Measurements from ENCODE around the gene LHFPL6.

Gene LHFPL6

DNA sequence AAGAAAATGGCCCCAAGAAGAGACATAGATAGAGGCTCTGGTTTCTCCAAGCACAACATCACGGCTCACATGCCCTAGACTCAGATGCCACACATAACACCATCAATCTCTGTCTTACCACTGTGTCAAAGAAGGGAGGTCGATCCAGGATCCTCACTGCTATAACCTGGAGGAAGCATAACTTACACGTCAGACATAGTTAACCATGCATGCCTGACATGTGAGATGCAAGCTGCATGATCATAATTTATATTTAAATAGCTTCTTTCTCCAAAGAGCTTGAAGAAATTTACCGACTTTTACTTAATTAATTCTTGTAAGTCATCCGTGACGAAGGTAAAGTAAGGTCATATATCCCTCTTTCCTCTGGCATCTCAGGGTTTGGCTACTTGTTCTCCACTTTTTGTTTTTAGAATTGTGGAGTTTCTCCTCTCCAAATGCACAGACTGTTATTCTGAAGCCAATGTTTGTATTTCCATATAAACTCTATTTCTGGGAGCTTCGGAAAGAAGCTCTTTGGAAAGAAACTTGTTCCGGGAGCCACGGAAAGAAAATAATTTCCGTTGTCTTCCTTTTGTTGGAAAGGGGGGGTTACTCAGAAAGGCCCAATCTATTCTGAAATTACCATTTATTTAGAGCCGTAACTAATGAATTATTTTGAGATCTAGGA lies 205.6 kb downstream of the LHFPL6 start:
- Mint-ChIP-seq H3K27ac (no peak overlapping the region), H3K4me3 (no peak overlapping the region), H3K4me1 (no peaks in the 10 kb centered on the region), H3K9me3 (no peaks in the 10 kb centered on the region), H3K27me3 (peaks cover 7% of the 10 kb centered on the region)
- ATAC-seq (no peak), DNase-seq (no peak)

DNA sequence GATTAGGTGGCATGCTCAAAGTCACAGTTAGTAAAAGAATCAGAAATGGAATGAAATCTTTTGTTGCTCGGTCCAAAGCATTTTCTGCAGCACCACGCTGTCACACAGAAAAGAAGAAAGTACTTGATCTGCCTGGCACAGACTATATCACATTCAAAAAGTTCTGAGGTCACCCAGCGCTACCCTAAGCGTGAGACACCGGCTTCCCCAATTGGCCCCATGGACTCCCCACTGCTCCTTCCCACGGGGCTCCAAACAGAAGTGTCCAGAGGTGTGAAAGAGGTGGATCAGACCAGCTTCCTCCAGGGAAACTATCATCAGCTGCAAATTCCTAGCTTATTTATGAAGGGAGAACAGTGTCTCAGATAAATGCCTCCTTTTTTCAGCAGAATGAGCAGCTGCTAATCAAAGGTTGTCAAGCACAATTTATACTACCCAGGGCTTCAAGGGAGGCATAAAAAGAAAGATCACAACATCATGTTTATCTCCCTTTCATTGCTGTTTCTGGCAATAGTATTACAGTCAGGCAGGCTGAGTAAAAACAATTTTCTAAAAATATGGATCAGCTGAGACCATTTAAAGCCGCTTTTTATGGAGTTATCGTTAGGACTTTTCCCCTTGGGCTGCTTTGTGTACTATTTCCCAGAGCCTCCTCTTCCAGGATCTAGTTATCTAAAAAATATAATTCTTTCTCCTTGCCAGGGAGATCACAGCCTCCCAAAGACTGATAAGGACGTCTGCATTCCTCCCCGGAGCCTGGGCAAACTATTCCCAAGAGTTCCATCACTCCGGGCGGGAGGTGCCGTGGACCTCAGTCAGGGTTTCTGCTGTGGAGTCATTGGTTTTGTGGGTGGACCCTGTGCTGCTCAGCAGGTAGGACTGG lies 208.0 kb downstream of the LHFPL6 start:
- Mint-ChIP-seq H3K4me1 (no peaks in the 10 kb centered on the region), H3K27me3 (peaks cover 7% of the 10 kb centered on the region), H3K27ac (peak overlapping the region in 1 of 2 donors; percentile 74), H3K4me3 (no peak overlapping the region), H3K9me3 (no peaks in the 10 kb centered on the region)
- no peak for ATAC-seq
- DNase-seq = no peak

DNA sequence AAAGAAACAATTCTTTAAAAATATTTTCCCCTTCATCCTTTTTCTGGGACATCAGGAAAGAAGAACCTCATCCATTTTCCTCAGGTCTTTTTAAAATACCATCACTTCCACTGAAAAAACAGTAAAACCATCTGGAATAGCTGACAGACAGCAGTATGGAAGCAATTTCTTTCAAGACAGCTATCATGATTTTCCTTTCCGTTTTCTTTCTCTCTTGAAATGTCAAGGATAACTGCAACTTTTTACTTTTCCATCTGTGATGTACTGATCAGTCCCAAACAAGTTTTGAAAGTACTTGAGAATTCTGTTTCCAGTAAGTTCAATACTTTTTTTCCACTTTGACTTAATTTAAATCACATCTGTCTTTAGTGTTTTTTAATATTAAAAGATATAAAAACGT lies 211.2 kb downstream of the LHFPL6 start:
- no peak overlapping the region for H3K4me3 Mint-ChIP-seq
- H3K27me3 Mint-ChIP-seq = peaks cover 7% of the 10 kb centered on the region
- no peak overlapping the region for H3K27ac Mint-ChIP-seq
- ATAC-seq = no peak
- no peaks in the 10 kb centered on the region for H3K4me1 Mint-ChIP-seq
- no peaks in the 10 kb centered on the region for H3K9me3 Mint-ChIP-seq
- no peak for DNase-seq

DNA sequence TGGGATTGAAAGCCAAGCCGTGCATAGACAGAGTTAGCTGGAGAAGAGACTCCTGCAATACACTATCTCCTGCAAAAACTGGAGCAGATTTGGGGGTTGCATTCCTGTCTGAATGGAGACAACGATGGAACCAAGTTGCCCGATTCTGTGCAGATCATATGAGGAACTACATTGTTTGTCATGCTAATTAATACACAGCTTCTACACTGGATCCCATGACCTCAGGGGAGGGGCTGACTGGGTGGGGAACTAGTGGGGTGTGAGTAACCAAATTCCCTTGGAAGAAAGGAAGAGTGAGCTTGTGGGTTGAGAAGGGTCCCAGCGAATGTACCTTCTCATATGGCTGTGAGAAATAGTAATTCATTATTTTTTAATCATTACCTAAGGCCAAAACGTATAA lies 214.0 kb downstream of the LHFPL6 start:
- H3K27ac Mint-ChIP-seq = no peak overlapping the region
- no peak overlapping the region for H3K4me3 Mint-ChIP-seq
- H3K9me3 Mint-ChIP-seq = no peaks in the 10 kb centered on the region
- ATAC-seq (no peak), DNase-seq (no peak)
- no peaks in the 10 kb centered on the region for H3K27me3 Mint-ChIP-seq
- no peaks in the 10 kb centered on the region for H3K4me1 Mint-ChIP-seq

DNA sequence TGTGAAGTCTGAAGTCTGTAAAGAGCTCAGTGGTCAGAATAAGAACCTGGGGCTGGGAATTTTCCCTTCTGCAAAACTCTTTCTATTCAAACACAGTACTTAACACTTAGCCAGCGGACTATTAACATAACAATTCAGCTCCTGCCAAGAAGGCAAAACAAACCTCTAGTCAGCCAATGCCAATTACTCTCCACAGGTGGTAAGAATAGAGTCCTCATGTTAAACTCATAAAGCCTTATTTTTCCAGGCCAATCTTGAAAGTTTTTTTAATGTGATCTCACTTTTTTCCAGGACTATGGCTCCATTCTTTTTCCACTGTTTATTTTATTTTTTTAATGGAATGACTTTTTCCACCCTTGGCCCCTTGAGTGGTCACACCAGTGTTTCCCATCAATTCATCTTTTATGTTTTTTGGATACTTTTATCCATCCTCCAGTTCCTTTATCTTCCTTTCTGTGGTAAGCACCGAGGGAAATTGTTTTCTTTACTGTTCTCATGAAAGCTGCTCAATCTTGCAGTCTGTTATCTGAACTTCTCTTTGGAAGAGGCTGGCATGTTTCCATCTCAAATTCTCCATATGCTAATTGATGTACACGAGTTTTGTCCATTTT lies 217.3 kb downstream of the LHFPL6 start:
- Mint-ChIP-seq H3K9me3 (no peaks in the 10 kb centered on the region), H3K27me3 (no peaks in the 10 kb centered on the region), H3K4me3 (no peak overlapping the region), H3K4me1 (no peaks in the 10 kb centered on the region), H3K27ac (no peak overlapping the region)
- DNase-seq (no peak), ATAC-seq (no peak)

DNA sequence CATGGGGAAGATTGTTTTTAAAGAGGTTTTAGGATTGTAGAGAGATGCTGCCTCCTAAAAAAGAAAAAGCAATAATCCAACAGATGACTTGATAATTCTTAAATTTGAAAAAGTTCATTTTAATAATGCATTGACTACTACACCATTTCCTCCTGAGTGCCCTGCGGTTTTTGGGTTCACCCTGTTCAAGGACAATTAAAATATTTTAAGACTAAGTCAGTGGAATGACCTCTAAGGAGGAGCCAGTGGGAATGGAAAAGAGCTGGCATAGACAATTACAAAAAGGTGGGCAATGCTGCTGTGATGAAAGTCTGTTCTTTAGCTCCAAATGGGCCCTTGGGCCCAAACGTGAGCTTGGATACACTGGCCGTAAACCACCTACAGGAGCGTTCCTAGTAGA lies 217.8 kb downstream of the LHFPL6 start:
- Mint-ChIP-seq H3K4me1 (no peaks in the 10 kb centered on the region), H3K27ac (no peak overlapping the region), H3K27me3 (no peaks in the 10 kb centered on the region), H3K4me3 (no peak overlapping the region), H3K9me3 (no peaks in the 10 kb centered on the region)
- no peak for DNase-seq
- ATAC-seq = no peak

DNA sequence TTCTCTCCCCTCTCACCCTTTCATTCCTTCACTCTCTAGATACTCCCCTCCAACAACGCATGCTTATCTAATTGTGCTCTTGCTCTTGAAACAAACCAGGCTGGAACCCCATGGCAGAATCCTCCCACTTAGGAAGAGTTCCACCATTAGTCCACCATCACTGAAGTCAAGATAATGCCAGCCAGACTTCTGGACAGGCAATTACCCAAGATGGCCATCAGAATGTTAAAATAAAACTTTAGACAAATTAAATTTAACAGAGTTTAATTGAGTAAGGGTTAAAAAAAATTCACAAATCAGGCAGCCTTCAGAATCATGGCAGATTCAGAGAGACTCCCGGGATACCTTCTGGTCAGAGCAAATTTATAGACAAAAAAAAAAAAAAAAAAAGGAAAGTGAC lies 221.5 kb downstream of the LHFPL6 start:
- no peak for DNase-seq
- no peaks in the 10 kb centered on the region for H3K27me3 Mint-ChIP-seq
- no peaks in the 10 kb centered on the region for H3K9me3 Mint-ChIP-seq
- no peak overlapping the region for H3K4me3 Mint-ChIP-seq
- no peak overlapping the region for H3K27ac Mint-ChIP-seq
- H3K4me1 Mint-ChIP-seq = no peaks in the 10 kb centered on the region
- ATAC-seq = no peak

DNA sequence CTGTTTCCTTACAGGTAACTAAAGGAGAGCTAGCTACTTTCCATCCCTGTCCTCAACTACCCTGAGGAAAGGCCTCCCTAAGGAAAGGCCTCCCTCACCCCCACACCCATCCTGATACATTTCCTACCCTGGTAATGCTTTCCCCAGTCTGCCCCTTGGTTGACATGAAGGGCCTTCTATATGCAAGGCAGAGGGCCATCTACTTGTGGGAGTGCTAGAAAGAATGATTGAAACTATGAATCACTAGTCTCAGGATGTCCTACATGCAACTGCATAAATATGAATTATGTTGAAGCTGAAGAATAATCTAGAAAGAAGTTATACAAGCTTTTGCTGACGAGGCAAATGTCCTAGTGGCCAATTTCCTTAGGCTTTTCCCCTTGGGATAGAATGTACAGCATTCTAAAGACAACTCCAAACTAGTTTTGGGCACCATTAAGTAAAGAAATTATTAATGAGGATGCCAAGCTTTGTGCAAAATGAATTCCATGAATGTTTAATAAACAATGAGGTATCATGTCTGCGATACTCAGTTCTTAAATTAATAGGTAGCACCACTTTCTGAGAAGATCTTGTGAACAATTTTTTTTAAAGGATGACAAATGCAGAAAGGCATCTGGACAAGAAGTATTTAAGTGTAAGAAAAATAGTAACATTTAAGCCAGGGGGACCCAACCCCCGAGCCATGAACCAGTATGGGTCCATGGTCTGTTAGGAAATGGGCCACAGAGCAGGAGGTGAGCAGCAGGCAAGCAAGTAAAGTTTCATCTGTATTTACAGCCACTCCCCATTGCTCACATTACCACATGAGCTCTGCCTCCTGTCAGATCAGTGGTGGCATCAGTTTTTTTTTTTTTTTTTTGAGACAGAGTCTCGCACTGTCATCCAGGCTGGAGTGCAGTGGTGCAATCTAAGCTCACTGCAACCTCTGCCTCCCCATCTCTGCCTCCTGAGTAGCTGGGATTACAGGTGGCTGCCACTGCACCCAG lies 223.0 kb downstream of the LHFPL6 start:
- Mint-ChIP-seq H3K4me1 (no peaks in the 10 kb centered on the region), H3K27ac (no peak overlapping the region), H3K27me3 (no peaks in the 10 kb centered on the region), H3K4me3 (no peak overlapping the region), H3K9me3 (no peaks in the 10 kb centered on the region)
- no peak for ATAC-seq
- no peak for DNase-seq

DNA sequence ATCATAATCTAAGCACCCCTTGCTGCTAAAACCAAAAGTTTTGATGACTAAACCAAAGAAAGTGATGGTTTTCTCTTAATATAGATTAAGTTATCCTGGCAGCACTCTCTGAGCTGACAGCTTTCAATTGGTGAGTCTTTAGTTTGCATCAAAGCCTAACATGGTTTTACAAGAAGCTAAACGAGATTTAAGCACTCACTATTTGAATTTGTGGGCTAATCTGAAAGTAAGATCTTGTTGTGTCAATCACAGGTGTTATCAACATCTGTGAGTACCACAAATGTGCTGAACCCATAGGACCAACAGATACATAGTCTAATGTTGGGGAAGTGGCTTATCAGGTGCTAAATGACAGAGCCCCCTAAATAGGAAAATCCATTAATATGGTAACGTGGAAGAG lies 223.9 kb downstream of the LHFPL6 start:
- Mint-ChIP-seq H3K9me3 (no peaks in the 10 kb centered on the region), H3K4me3 (no peak overlapping the region), H3K27ac (no peak overlapping the region), H3K27me3 (no peaks in the 10 kb centered on the region), H3K4me1 (no peaks in the 10 kb centered on the region)
- peak; percentile 60 for ATAC-seq
- no peak for DNase-seq

DNA sequence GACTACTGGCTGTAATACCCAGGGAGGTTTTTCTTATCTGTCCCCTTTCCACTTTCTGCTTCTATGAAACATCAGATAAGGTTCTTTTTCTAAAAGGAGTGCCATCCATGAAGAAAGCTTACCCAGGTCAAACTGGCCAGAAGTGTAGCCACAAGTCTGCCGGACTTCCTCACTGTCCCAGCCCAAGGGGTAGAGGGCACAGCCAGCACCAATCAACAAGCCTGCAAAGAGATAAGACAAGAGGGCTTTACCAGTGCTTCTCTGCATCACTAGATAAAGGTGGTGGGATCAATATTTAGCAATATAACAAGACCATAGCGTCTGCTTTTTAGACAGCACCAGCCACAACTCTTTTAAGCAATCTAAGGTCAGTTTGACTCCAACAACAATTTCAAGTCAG lies 224.7 kb downstream of the LHFPL6 start:
- H3K9me3 Mint-ChIP-seq = no peaks in the 10 kb centered on the region
- no peak for ATAC-seq
- H3K27me3 Mint-ChIP-seq = no peaks in the 10 kb centered on the region
- H3K4me3 Mint-ChIP-seq = no peak overlapping the region
- no peak for DNase-seq
- no peaks in the 10 kb centered on the region for H3K4me1 Mint-ChIP-seq
- H3K27ac Mint-ChIP-seq = no peak overlapping the region

DNA sequence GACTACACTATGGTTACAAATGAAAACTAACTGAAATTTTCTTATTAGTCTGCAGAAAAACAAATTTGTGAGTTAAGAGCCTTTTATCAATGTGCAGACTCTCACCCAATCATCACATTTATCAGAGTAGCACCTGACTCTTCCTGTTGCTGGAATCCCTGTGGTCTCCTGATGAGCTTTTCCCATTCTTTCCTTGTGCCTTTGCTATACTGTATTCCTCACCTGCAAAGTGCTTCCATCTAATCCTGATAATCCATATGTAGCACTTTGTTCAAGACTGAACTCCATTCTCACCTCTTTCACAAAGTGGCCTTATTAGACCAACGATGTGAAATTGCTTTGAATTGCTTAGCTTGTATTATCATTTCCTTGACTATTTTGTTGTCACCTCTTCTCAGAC lies 225.3 kb downstream of the LHFPL6 start:
- no peaks in the 10 kb centered on the region for H3K27me3 Mint-ChIP-seq
- DNase-seq (no peak), ATAC-seq (no peak)
- no peak overlapping the region for H3K4me3 Mint-ChIP-seq
- no peaks in the 10 kb centered on the region for H3K9me3 Mint-ChIP-seq
- H3K4me1 Mint-ChIP-seq = no peaks in the 10 kb centered on the region
- H3K27ac Mint-ChIP-seq = no peak overlapping the region

DNA sequence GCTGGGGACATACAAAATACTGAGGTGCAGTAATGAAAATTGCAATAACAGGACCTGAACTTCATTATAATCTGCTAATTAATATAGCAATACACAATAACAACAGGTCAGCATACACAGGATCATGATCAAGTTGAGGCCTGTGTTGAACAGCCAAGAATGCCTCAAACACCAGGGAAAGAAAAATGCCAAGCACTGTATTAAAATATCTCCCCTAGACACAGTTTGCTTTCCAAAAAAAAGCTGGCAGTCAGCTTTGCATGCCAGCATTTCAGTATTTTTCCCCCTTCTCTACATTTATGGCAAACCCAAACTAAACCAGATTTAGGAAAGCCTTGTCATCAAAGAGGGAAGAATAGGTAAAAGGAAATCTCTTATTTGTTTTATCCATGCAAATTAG lies 226.9 kb downstream of the LHFPL6 start:
- H3K27ac Mint-ChIP-seq = no peak overlapping the region
- ATAC-seq = no peak

DNA sequence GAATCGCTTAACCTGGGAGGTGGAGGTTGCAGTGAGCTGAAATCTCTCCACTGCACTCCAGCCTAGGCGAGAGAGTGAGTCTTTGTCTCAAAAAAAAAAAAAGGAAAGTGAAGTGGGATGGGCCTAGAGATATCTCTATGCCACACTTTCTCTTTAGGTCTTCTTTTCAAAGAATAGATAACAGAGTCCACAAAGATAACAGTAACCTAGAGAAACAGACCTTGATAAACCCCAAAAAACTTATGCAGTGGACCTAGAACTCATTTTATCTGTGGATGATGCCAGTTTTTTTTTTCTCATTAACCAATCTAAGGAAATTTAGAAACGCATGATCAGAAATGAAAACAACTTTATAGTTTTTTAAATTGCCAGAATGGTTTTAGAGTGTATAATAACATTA lies 227.4 kb downstream of the LHFPL6 start:
- DNase-seq = no peak
- Mint-ChIP-seq H3K9me3 (no peaks in the 10 kb centered on the region), H3K27ac (peak overlapping the region in 1 of 2 donors; percentile 38), H3K27me3 (no peaks in the 10 kb centered on the region), H3K4me3 (no peak overlapping the region), H3K4me1 (no peaks in the 10 kb centered on the region)
- no peak for ATAC-seq

More for the DNA sequence above, 226.9 kb downstream of the LHFPL6 start:
- Mint-ChIP-seq H3K4me3 (no peak overlapping the region), H3K9me3 (no peaks in the 10 kb centered on the region), H3K27me3 (no peaks in the 10 kb centered on the region), H3K4me1 (no peaks in the 10 kb centered on the region)
- DNase-seq = no peak

DNA sequence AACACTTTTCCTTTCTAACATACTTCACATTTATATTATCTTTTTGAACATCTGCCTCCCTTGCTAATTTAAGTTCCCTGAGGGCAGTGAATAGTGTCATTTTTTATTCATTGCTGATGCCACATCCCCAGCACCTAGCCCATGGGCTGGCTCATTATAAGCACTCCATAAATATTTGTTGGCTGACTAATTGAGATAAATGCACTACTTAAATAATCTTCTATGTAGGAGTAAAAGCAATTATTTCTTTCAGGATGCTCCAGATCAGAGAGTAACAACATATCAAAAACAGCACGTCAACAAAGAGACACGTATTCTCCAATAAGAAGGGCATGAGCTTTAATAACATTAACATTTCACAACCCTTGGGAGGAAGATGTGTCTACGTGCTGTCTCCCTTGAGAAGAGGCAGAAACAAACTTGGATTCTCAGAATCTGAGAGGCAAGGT lies 228.2 kb downstream of the LHFPL6 start:
- Mint-ChIP-seq H3K9me3 (no peaks in the 10 kb centered on the region), H3K27me3 (no peaks in the 10 kb centered on the region)

DNA sequence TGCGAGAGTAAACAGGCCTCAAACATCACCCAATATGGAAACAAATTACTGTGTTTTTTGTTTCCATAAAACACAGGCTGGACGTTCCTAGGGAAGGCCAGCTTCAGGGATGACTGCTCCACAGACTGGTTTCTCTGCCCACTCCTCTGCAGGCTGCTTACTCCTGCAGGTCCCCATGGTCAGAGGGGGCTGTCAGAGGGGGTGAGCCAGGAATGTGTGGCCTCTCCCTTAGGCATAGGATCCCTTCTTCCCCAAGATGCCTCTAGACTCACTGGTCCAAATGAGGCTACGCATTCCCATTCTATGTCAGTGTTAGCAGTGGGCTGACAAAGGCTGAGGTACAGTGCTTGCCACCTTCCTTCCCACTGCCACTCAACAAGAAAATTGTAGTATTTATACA lies 229.8 kb downstream of the LHFPL6 start:
- Mint-ChIP-seq H3K27me3 (no peaks in the 10 kb centered on the region), H3K9me3 (no peaks in the 10 kb centered on the region), H3K27ac (no peak overlapping the region), H3K4me1 (no peaks in the 10 kb centered on the region), H3K4me3 (no peak overlapping the region)
- no peak for ATAC-seq
- DNase-seq = no peak

More for the DNA sequence above, 228.2 kb downstream of the LHFPL6 start:
- Mint-ChIP-seq H3K4me1 (no peaks in the 10 kb centered on the region), H3K27ac (no peak overlapping the region), H3K4me3 (no peak overlapping the region)
- ATAC-seq (no peak), DNase-seq (no peak)

All from stimulated activated naive CD8-positive, alpha-beta T cell treated with anti-CD3 and anti-CD28 coated beads, Interleukin-15, amount 100 ng/mL, for 72 hours (primary cell).